ENCODE measurements around the gene LEKR1. TPM values are rescaled to one million over a fixed set of nuclear protein-coding genes. Genes with fewer than 3 reads are reported as not detected.

LEKR1 gene
- polyA plus RNA-seq, 1 donor from 2014 or later, result 2.7 TPM

DNA sequence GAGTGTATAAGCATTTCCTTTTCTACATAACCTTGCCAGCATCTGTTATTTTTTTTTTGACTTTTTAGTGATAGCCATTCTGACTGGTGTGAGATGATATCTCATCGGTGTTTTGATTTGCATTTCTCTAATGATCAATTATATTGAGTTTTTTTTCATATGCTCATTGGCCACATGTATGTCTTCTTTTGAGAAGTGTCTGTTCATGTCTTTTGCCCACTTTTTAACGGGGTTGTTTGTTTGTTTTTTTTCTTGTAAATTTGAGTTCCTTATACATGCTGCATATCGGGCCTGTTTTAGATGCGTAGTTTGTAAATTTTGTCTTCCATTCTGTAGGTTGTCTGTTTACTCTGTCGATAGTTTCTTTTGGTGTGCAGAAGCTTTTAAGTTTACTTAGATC lies 89.2 kb downstream of the LEKR1 start:
- TF ChIP-seq CTCF (IDR thresholded peaks at IDR 0.05; ENCODE audit: poor library complexity, severe bottlenecking), result no peak
- TF ChIP-seq, protein P1, sequence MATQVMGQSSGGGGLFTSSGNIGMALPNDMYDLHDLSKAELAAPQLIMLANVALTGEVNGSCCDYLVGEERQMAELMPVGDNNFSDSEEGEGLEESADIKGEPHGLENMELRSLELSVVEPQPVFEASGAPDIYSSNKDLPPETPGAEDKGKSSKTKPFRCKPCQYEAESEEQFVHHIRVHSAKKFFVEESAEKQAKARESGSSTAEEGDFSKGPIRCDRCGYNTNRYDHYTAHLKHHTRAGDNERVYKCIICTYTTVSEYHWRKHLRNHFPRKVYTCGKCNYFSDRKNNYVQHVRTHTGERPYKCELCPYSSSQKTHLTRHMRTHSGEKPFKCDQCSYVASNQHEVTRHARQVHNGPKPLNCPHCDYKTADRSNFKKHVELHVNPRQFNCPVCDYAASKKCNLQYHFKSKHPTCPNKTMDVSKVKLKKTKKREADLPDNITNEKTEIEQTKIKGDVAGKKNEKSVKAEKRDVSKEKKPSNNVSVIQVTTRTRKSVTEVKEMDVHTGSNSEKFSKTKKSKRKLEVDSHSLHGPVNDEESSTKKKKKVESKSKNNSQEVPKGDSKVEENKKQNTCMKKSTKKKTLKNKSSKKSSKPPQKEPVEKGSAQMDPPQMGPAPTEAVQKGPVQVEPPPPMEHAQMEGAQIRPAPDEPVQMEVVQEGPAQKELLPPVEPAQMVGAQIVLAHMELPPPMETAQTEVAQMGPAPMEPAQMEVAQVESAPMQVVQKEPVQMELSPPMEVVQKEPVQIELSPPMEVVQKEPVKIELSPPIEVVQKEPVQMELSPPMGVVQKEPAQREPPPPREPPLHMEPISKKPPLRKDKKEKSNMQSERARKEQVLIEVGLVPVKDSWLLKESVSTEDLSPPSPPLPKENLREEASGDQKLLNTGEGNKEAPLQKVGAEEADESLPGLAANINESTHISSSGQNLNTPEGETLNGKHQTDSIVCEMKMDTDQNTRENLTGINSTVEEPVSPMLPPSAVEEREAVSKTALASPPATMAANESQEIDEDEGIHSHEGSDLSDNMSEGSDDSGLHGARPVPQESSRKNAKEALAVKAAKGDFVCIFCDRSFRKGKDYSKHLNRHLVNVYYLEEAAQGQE (IDR thresholded peaks at IDR 0.05; ENCODE audit: borderline replicate concordance), result no peak
- TF ChIP-seq EP300 (conservative IDR thresholded peaks at IDR 0.05; ENCODE audit: poor library complexity, severe bottlenecking), result no peak
- TF ChIP-seq RAD21 (conservative IDR thresholded peaks at IDR 0.05), result no peak
- no peak for TF ChIP-seq EZH2 (IDR thresholded peaks at IDR 0.05; ENCODE audit: borderline replicate concordance, insufficient read depth, low read length, poor library complexity, severe bottlenecking)
- no peak for TF ChIP-seq POLR2AphosphoS5 (IDR thresholded peaks at IDR 0.05)
- TF ChIP-seq MXI1 (conservative IDR thresholded peaks at IDR 0.05; ENCODE audit: poor library complexity, severe bottlenecking), result no peak
- TF ChIP-seq TAF1 (IDR thresholded peaks at IDR 0.05; ENCODE audit: low read depth), result no peak
- no peak for TF ChIP-seq SMC3 (conservative IDR thresholded peaks at IDR 0.05; ENCODE audit: poor library complexity)
- no peaks in the 10 kb centered on the region for H3K36me3 ChIP-seq (ENCODE audit: insufficient read depth, low read length)
- no peaks in the 10 kb centered on the region for H4K20me1 ChIP-seq (ENCODE audit: insufficient read depth)
- no peaks in the 10 kb centered on the region for H3K9me2 ChIP-seq (ENCODE audit: insufficient read depth, low read length)
- H3F3A ChIP-seq (ENCODE audit: insufficient read depth, low read length, poor library complexity, severe bottlenecking), result no peaks in the 10 kb centered on the region
- no peaks in the 10 kb centered on the region for H3K9me3 ChIP-seq (ENCODE audit: low read length)
- no peak overlapping the region for H3K4me3 ChIP-seq (ENCODE audit: low read length)
- no peak overlapping the region for H3K9ac ChIP-seq (ENCODE audit: low read length)
- H2AFZ ChIP-seq (ENCODE audit: low read depth, low read length), result no peak overlapping the region
- no peaks in the 10 kb centered on the region for H3K27me3 ChIP-seq (ENCODE audit: insufficient read depth, low read depth, low read length)
- no peaks in the 10 kb centered on the region for H3K79me2 ChIP-seq (replicated peaks; ENCODE audit: insufficient read depth, low read length)
- no peak overlapping the region for H3K4me2 ChIP-seq (ENCODE audit: low read length)
- no peak overlapping the region for H3K27ac ChIP-seq (ENCODE audit: low read length)

GRCh38 chr3:156918746-156919145 lies 92.6 kb downstream of the LEKR1 start:
- no peak overlapping the region for H3K4me2 ChIP-seq (ENCODE audit: low read length)

More at GRCh38 chr3:156918746-156919145, 92.6 kb downstream of the LEKR1 start:
- H3K79me2 ChIP-seq (replicated peaks; ENCODE audit: insufficient read depth, low read length), result no peaks in the 10 kb centered on the region
- no peaks in the 10 kb centered on the region for H4K20me1 ChIP-seq (ENCODE audit: insufficient read depth)
- no peak overlapping the region for H3K4me3 ChIP-seq (ENCODE audit: low read length)
- H3K27ac ChIP-seq (ENCODE audit: low read length), result no peak overlapping the region
- H3K9ac ChIP-seq (ENCODE audit: low read length), result no peak overlapping the region
- no peaks in the 10 kb centered on the region for H3K36me3 ChIP-seq (ENCODE audit: insufficient read depth, low read length)
- H2AFZ ChIP-seq (ENCODE audit: low read depth, low read length), result no peak overlapping the region
- no peaks in the 10 kb centered on the region for H3F3A ChIP-seq (ENCODE audit: insufficient read depth, low read length, poor library complexity, severe bottlenecking)
- H3K9me2 ChIP-seq (ENCODE audit: insufficient read depth, low read length), result no peaks in the 10 kb centered on the region
- TF ChIP-seq RAD21 (conservative IDR thresholded peaks at IDR 0.05) (no peak), POLR2AphosphoS5 (IDR thresholded peaks at IDR 0.05) (no peak), TAF1 (IDR thresholded peaks at IDR 0.05; ENCODE audit: low read depth) (no peak), MXI1 (conservative IDR thresholded peaks at IDR 0.05; ENCODE audit: poor library complexity, severe bottlenecking) (no peak), EZH2 (IDR thresholded peaks at IDR 0.05; ENCODE audit: borderline replicate concordance, insufficient read depth, low read length, poor library complexity, severe bottlenecking) (no peak), CTCF (IDR thresholded peaks at IDR 0.05; ENCODE audit: poor library complexity, severe bottlenecking) (no peak), SMC3 (conservative IDR thresholded peaks at IDR 0.05; ENCODE audit: poor library complexity) (no peak), EP300 (conservative IDR thresholded peaks at IDR 0.05; ENCODE audit: poor library complexity, severe bottlenecking) (no peak)
- TF ChIP-seq, protein P1 (IDR thresholded peaks at IDR 0.05; ENCODE audit: borderline replicate concordance), result no peak
- H3K9me3 ChIP-seq (ENCODE audit: low read length), result no peaks in the 10 kb centered on the region
- no peaks in the 10 kb centered on the region for H3K27me3 ChIP-seq (ENCODE audit: insufficient read depth, low read depth, low read length)

Measured in neural cell (in vitro differentiated cells).